Ovary (tissue), 3 donors: ENCODE measurements around the gene CFAP43.

ENCODE experiments used
- EP300 ChIP-seq: sonication (generic); formaldehyde crosslinking; IDR thresholded peaks from one replicate; pipeline ENCODE4 v1.6.1; 2017; ENCODE audit warnings: antibody characterized with exemption
- POLR2A ChIP-seq: fragments of 450-650 bp; IDR thresholded peaks from one replicate; pipeline ENCODE4 v1.6.1; 2017; ENCODE audit warnings: antibody characterized with exemption, mild to moderate bottlenecking, moderate library complexity
- TF ChIP-seq, protein P1 (sequence below), 3 donors: fragments of 450-650 bp in 2 of 3; fragments of 200-600 bp in 1 of 3; IDR thresholded peaks; one replicate each; pipeline versions ENCODE4 v1.5.1 to v1.8.0; 2016 to 2022; ENCODE audit warnings: antibody characterized with exemption in 3 of 3, mild to moderate bottlenecking in 1 of 3
- donor health status: DM: no; HTN: no; CAD: no.

GRCh38 chr10:104080762-104081161, 151.4 kb downstream of the CFAP43 start:
- TF ChIP-seq POLR2A (no peak), EP300 (no peak)
- TF ChIP-seq, protein P1, sequence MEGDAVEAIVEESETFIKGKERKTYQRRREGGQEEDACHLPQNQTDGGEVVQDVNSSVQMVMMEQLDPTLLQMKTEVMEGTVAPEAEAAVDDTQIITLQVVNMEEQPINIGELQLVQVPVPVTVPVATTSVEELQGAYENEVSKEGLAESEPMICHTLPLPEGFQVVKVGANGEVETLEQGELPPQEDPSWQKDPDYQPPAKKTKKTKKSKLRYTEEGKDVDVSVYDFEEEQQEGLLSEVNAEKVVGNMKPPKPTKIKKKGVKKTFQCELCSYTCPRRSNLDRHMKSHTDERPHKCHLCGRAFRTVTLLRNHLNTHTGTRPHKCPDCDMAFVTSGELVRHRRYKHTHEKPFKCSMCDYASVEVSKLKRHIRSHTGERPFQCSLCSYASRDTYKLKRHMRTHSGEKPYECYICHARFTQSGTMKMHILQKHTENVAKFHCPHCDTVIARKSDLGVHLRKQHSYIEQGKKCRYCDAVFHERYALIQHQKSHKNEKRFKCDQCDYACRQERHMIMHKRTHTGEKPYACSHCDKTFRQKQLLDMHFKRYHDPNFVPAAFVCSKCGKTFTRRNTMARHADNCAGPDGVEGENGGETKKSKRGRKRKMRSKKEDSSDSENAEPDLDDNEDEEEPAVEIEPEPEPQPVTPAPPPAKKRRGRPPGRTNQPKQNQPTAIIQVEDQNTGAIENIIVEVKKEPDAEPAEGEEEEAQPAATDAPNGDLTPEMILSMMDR (IDR thresholded peaks at IDR 0.05) = no peak
